Dedifferentiated amniotic fluid mesenchymal stem cell (primary cell): ENCODE results near the gene PARP4.
"Not testable (repeated sequence)": the region's sequence is repeated elsewhere in the genome, so short reads cannot be mapped to it uniquely, and the experiment has no call there.

Experiments used
- DNase-seq: peaks from one replicate; pipeline ENCODE4 v3.0.0-alpha.2; 2016; ENCODE audit errors: extremely low spot score

Gene PARP4

DNA sequence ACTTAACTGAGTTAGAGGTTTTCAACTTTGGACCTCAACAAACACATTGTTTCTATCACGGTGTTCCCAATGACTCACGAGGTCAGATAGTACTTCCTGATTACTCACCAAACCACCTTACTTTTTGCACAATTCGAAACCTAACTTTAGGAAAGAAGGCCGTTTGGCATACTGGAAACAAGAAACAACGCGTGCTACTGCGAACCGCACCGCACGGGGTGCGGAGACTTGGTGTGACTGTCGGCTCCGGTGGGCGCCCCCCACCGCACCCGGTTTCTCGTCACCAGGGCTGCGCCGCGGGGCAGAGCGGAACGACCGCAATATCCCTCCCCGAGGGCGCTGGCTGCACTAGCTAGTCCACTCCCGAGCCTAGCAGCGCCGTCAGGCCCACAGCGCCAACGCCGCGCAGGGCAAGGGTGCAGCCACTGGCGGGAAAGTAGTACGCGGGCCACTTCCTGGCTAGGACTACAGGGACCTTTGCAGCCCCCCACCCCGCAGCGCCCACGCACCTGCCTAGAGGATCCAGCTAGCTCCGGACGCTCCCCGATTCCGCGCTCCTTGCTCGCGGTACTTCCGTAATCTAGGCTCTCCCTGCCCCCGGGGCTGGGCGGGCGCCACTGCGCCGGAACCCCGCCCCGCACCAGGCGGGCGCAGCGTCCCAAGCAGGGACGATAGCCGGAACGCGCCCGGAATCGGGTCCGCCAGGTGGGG lies at the start of gene PARP4:
Gene PARP4, minus strand, starts transcription at position 582 of the 711 bp plus-strand sequence. CDS start 9,002 bp downstream, outside the sequence.
- peak; percentile 56 for DNase-seq

DNA sequence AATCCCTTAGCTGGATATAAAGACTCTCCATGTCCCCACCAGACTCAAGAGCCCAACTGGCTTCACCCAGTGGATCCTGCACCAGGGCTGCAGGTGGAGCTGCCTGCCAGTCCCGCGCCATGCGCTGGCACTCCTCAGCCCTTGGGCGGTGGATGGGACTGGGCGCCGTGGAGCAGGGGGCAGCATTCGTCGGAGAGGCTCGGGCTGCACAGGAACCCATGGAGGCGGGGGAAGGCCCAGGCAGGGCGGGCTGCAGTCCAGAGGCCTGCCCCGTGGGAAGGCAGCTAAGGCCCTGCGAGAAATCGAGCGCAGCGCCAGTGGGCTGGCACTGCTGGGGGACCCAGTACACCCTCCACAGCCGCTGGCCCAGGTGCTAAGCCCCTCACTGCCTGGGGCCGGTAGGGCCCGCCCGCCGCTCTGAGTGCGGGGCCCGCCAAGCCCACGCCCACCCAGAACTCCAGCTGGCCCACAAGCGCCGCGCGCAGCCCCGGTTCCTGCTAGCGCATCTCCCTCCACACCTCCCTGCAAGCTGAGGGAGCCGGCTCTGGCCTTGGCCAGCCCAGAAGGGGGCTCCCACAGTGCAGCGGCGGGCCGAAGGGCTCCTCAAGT lies 48.1 kb upstream of the PARP4 start:
- not testable (repeated sequence) for DNase-seq

- not testable (repeated sequence) for DNase-seq
Observed at GRCh38 chr13:24559431-24560218, 47.0 kb upstream of the PARP4 start.

DNA sequence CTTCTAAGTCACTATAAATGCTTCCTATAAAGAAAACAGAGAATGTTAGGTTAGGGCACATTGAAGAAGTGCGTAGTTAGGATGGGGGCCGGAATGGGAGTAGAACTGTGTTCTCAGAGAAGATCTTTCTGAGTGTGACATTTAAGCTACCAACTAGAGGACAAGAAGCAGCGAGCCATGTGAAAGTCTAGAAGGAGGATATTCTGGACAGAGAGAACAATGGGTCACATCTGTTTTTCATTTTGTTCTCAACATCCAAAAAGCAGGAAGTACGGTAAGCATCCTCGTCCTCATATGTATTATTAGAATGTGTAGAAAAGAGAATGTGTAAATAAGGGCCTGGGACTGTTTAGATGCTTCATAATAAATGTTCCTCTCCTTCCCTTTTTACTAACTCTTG lies 44.5 kb upstream of the PARP4 start:
- DNase-seq = no peak

DNA sequence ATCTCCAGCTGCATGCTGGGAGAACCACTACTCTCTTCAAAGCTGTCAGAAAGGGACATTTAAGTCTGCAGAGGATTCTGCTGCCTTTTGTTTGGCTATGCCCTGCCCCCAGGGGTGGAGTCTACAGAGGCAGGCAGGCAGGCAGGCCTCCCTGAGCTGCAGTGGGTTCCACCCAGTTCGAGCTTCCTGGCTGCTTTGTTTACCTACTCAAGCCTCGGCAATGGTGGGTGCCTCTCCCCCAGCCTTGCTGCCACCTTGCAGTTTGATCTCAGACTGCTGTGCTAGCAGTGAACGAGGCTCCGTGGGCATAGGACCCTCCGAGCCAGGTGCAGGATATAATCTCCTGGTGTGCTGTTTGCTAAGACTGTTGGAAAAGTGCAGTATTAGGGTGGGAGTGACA lies 41.3 kb upstream of the PARP4 start:
- DNase-seq = not testable (repeated sequence)

- DNase-seq = peak; percentile 8
Observed at GRCh38 chr13:24541476-24542352, 29.1 kb upstream of the PARP4 start.

DNA sequence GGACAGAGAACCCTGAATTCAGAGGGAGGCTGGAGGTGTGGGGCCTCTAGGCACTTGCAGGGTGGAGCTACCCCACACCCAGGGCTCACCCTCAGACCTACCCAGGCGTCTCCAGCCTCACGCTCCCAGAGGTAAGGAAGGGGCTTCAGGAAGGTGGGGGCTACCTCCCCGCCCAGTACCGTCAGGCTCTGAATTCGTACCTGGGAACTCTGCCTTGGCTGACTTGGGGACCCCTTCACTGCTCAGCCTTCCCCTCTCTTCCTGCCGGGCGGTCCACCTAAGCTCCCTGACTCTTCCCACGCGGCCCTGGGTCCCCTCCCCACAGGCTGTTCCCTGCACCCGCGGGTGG lies 28.5 kb upstream of the PARP4 start:
- no peak for DNase-seq

DNA sequence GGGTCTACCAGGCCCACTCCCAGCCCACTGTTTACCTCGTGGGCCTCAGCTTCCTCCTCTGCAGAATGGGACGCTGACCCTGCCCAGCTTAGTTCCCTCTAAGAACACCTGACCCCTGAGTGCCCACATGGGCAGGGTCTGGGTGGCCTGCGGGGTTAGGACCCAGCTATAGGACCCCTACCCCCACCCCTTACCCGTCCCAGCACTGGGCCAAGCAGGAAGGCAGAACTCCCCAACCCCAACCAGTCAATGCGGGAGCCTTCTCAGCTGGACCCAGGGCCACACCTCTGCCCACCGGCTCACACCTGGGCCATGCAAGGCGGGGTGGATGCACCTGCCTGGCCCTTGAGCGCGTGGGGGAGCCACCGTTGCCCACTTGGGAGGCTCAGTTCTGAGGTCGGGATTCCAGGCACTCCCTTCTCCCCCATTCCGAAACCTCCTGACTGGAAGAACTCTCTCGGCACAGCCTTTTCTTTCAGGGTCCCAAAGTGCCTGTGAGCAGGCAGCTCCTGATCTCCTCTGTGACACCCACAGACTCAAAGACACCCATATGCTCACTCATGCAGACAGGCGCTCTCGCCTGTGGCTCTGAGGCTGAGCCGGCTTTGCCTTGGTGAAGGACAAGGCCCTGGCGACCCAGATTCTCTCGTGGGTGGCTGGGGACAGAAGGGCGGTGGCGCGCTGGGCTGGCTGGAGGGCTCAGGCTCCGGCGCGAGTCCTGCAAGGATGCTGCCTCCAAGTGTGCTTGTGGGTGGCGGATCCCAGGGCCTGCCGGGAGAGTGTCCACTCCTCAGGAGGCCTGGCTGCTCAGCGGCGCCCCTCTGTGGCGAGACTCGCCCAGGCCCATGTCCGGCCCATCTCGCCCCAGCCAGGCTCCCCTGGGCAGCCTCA lies 27.9 kb upstream of the PARP4 start:
- peak; percentile 12 for DNase-seq

- DNase-seq = peak; percentile 1
Observed at GRCh38 chr13:24539500-24540165, 27.1 kb upstream of the PARP4 start.

DNA sequence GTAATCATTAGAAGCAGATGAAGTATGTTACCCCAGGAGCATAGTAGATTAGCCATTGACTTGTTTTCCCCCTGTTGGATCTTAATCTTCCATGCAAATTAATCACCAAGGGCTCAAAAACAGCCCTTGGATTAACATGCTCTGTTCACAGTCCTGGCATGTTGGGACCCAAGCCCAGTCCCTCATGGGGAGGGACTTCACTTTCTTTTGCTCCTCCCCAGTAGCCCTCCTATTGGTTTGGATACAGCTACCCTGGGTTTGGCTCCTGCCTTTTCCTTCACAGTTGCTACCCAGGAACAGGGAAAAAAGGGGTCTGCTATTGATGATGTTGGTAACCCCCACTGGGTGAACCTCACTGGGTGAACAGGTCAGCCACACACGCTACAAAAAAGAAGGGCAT lies 16.9 kb upstream of the PARP4 start:
- no peak for DNase-seq

- no peak for DNase-seq
Observed at GRCh38 chr13:24528816-24529398, 16.3 kb upstream of the PARP4 start.

GRCh38 chr13:24527266-24527775 lies 14.7 kb upstream of the PARP4 start:
- DNase-seq = no peak

GRCh38 chr13:24520733-24521132 lies 8.2 kb upstream of the PARP4 start:
- no peak for DNase-seq

GRCh38 chr13:24516919-24517318 lies 4.3 kb upstream of the PARP4 start:
- no peak for DNase-seq

- DNase-seq = no peak
Observed at GRCh38 chr13:24512908-24513213, 283 bp upstream of the PARP4 start.

DNA sequence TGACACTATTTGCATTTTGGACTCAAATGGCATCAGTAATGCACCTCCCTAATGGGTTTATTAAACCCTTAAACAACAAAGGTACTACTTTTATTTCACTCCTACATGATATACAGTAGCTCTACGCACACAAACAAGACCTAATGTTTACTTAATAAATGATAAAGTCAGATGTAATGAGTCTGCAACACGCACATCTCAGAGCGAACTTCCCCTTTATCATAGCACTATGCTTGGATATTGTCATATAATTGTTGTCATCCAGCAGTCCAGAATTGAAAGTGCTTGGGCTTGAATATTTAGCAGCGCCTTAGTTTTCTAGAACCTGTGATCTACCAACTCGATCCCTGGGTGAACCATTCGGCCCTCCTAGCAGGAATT lies 772 bp downstream of the PARP4 start:
- DNase-seq = no peak

- DNase-seq = peak; percentile 59
Observed at GRCh38 chr13:24511019-24511815, 1.4 kb downstream of the PARP4 start.

GRCh38 chr13:24506698-24507335 lies 5.8 kb downstream of the PARP4 start:
- DNase-seq = no peak

DNA sequence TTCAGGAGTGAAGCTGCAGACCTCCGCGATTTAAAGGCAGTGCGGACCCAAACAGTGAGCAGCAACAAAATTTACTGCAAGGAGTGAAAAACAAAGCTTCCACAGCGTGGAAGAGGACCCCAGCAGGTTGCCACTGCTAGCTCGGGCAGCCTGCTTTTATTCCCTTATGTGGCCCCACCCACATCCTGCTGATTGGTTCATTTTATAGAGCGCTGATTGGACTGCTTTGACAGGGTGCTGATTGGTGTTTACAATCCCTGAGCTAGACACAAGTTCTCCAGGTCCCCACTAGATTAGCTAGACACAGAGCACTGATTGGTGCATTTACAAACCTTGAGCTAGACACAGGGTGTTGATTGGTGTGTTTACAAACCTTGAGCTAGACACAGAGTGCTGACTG lies 6.3 kb downstream of the PARP4 start:
- not testable (repeated sequence) for DNase-seq
